HL-60 (cell line): ENCODE data around the gene AIF1L.
"Not testable (repeated sequence)": the region's sequence is repeated elsewhere in the genome, so short reads cannot be mapped to it uniquely, and the experiment has no call there.

ENCODE experiments used
- DNase-seq, 2 experiments: peaks; one replicate each; pipeline ENCODE4 v3.0.0-alpha.2; 2010 to 2020; ENCODE audit warnings: low read depth in 1 of 2, low spot score in 1 of 2
- H3K27ac ChIP-seq: fragments of 250-450 bp; sonication (Bioruptor Pico); replicated peaks from 2 replicates; pipeline ENCODE4 v1.5.1; 2020; ENCODE audit warnings: mild to moderate bottlenecking, moderate library complexity
- H3K27me3 ChIP-seq: fragments of 250-450 bp; sonication (Bioruptor Pico); 2 replicates; pipeline ENCODE4 v1.5.1; 2021; ENCODE audit warnings: mild to moderate bottlenecking, moderate library complexity; ENCODE audit not compliant: insufficient read depth, poor library complexity, severe bottlenecking
- H3K4me3 ChIP-seq: replicated peaks from 2 replicates; pipeline ENCODE4 v1.5.1; 2011; ENCODE audit warnings: mild to moderate bottlenecking, control low read depth, low read length; ENCODE audit not compliant: insufficient read depth
- CTCF ChIP-seq: IDR thresholded peaks from one replicate; pipeline ENCODE4 v1.5.1; 2011; ENCODE audit warnings: low read length, control low read depth, inconsistent platforms; ENCODE audit not compliant: insufficient read depth
- GABPA ChIP-seq: IDR thresholded peaks from 2 replicates; pipeline ENCODE4 v1.6.1; 2012; ENCODE audit warnings: low read depth
- POLR2AphosphoS5 ChIP-seq: IDR thresholded peaks from 2 replicates; pipeline ENCODE4 v1.6.1; 2012; ENCODE audit warnings: low read depth
- REST ChIP-seq: IDR thresholded peaks from 2 replicates; pipeline ENCODE4 v1.6.1; 2012; ENCODE audit warnings: low read depth; ENCODE audit not compliant: insufficient replicate concordance
- SPI1 ChIP-seq: IDR thresholded peaks from 2 replicates; pipeline ENCODE4 v1.6.1; 2012; ENCODE audit warnings: low read depth, mild to moderate bottlenecking, borderline replicate concordance

AIF1L gene

GRCh38 chr9:131153595-131153994, 57.3 kb downstream of the AIF1L start:
- H3K27me3 ChIP-seq, result no peaks in the 10 kb centered on the region
- DNase-seq, result no peak
- H3K4me3 ChIP-seq, result no peak overlapping the region
- H3K27ac ChIP-seq, result no peak overlapping the region
- TF ChIP-seq REST (no peak), SPI1 (no peak), GABPA (no peak), POLR2AphosphoS5 (no peak), CTCF (no peak)

- not testable (repeated sequence) for H3K4me3 ChIP-seq, DNase-seq, H3K27ac ChIP-seq, H3K27me3 ChIP-seq
These were observed 62.3 kb downstream of the AIF1L start for GRCh38 chr9:131158673-131159072.

- TF ChIP-seq POLR2AphosphoS5, result no peak
- no peak for TF ChIP-seq GABPA
- Histone ChIP-seq H3K27me3 (no peaks in the 10 kb centered on the region), H3K4me3 (no peak overlapping the region), H3K27ac (no peak overlapping the region)
- no peak for DNase-seq
These were observed 64.2 kb downstream of the AIF1L start for GRCh38 chr9:131160416-131161112.

GRCh38 chr9:131161585-131161984, 65.3 kb downstream of the AIF1L start:
- Histone ChIP-seq H3K27me3 (no peaks in the 10 kb centered on the region), H3K27ac (no peak overlapping the region), H3K4me3 (no peak overlapping the region)
- no peak for TF ChIP-seq POLR2AphosphoS5
- no peak for TF ChIP-seq REST
- no peak for TF ChIP-seq SPI1
- no peak for TF ChIP-seq GABPA
- no peak for TF ChIP-seq CTCF
- no peak for DNase-seq

- Histone ChIP-seq H3K27ac (no peak overlapping the region), H3K27me3 (no peaks in the 10 kb centered on the region), H3K4me3 (no peak overlapping the region)
- no peak for DNase-seq
- no peak for TF ChIP-seq POLR2AphosphoS5
- TF ChIP-seq CTCF, result no peak
- TF ChIP-seq REST, result no peak
- no peak for TF ChIP-seq GABPA
- TF ChIP-seq SPI1, result no peak
These were observed 66.6 kb downstream of the AIF1L start for GRCh38 chr9:131162886-131163285.
